ENCODE results near the gene DMRT2.

Gene DMRT2

DNA sequence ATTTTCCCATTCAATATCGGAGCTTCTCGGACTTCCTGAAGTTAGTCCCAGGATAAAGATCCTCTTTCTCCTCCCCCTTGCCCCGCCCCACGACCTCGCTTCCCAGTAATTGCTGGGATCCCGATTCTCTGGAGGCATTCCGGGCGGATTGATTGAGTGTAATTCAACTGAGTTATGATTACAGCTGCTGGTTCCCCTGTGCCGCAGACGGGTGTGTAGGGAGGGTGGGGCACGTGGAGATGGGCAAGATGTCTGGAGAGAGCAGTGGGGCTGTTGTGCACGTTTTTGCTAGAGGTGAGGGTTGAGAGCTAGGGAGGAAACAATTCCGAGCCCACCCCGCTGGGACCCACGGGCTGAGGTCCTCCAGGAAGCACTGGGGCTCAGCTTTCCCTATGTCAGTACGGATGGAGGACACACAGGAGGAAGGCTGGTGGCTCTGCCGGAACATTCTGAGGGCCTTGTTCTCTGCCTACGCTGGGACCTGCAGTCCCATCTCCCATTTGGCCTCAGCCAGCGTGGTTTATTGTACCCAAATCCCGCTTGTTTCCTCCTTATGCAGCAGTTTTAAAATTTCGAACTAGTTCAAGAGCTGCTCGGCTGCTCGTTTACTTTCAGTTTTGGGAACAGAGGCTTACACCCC is 2.4 kb upstream of the DMRT2 start:
- DNase-seq, result no peak

DNA sequence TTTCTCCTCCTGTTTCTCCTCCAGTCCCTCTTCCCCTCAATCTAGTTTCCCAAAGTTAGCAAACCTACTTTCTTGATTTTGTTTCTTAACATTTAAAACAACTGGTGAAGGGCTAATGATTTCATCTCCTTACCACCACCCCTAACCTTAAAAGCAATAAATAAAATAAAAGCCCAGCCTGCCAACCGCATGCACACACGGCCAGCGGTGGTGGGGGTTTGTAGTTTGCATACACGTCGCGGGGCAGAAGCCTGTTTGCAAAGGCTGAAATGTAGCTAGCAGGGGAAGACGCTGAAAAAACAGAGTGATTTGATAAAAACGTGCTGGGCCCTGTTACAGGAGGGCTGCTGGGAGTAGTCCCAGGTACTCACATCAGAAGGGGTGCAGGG is 1.9 kb upstream of the DMRT2 start:
- DNase-seq, result no peak

DNA sequence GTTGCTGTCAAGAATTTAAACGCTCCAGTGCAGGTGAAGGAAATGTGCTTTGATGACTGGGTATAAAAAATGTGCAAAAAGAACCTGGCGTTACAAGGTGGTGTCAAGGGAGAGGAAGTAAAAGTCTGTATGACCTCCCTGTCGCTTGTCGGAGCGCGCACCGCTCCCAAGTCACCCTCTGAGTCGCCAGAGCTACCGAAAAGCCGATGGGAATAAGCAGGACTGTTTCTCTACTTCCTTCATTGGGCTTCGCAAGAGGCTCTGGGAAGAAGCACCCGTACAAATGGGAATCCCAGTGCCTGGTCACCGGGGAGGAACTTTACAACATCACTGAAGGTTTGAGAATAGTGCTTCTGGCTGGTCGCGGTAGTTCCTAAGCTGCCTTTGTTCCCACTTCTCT is 1.3 kb upstream of the DMRT2 start:
- no peak for DNase-seq

DNA sequence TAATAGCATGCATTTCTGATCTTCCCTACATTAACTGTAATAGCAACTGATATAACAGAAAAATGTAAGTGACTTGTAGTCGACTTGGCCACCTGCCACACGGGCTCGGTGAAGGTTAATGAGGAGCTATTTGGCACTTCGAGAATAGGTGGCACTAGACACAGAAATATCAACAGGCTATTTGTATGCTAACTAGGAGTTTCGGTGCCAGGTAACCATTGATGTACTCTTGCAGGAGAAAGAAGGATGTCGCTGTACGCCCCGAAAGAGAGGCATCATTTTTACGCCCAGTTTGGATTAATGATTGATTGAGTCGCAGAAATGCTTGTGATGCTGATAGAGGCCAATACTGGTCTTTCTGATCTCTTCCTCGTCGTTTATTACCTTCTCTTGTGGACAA is 516 bp upstream of the DMRT2 start:
- DNase-seq, result no peak

DNA sequence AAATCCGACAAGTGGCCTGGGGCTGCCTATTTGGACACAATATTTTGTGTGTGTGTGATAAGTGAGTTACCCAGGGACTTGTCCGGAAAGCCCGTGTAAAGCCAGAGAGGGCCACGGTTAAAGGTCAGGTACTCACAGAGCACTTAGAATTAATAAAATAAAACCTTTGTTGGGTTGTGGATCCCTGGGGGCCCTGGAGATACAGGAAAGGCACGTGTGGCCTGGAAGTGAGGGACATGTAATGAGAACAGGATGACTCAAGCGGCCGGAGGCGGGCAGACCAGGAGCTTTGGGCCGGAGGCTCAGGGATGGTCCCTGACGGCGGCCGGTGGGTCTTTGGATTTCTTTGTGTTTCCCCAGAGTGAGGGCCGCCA is 1.0 kb downstream of the DMRT2 start:
- no peak for DNase-seq

DNA sequence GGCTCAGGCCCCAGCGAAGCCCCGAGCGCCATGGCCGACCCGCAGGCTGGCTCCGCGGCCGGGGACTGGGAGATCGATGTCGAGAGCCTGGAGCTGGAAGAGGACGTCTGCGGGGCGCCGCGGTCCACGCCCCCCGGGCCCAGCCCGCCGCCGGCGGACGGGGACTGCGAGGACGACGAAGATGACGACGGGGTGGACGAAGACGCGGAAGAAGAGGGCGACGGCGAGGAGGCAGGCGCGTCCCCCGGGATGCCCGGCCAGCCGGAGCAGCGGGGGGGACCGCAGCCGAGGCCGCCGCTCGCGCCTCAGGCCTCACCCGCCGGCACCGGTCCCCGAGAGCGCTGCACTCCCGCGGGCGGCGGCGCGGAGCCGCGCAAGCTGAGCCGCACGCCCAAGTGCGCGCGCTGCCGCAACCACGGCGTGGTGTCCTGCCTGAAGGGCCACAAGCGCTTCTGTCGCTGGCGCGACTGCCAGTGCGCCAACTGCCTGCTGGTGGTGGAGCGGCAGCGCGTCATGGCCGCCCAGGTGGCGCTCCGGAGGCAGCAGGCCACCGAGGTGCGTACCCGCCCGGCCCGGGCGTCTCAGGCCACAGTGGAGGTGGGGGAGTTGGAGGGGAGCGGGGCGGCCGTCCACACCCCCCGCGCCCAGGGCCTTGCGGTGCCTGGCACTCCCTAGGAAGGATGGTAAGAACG is 1.6 kb downstream of the DMRT2 start:
- no peak for DNase-seq

DNA sequence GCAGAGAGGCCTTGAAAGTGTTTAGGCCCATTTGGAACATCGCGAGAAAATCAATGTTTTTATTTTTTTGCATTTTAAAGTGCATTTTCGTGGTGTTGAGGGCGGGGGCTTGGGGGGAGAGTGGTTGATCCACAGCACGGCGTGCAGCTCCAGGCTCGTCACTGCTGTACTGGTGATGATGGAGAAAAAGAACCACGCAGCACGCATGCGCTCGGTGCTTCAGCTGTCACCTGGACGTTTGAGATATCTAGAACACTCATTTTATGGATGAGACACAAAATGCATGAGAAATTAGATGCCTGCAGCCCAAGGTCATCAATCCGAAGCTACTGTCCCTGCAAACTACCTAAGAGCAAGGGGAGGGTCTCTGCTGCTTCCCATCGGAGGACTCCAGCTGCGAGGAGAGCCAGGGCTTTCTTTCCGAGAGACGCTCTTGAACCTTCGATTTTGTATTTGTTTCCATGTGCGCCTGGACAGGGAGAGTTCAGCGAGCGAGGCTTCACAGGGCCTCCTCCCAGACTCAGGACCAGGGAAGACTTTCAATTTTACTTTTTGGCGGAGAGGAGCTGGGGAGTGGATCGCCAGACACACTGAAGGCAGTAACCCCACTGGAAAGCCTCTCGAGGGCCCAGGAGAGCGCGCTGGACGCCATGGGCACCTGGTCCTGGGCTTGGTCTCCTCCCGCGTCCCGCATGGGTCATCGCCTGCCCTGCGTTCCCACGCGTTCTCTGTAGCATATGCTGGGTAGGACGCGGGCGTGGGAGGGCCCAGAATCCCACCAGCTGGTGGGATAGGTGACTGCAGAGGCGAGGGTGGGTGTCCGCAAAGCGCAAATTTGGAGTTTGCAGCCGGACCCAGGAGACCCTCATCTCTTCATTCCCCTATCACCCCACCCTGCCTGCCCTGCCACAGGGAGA is 2.5 kb downstream of the DMRT2 start:
- DNase-seq, result no peak

DNA sequence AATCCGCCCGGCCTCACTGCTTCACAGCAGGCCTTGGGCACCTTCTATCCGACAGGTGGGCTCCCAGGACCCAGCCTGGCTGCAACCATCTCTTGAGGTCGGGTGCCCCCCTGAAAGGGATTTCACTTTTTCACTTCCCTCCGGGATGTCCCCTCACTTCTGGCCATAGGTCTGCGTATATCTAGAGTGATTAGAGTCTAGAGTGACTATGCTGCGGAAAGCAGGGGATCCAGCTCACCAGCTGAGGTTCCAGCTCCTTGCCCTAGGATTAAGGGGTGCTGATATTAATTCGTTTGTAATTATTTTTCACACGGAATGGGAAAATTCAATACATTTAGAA is 3.1 kb downstream of the DMRT2 start:
- DNase-seq, result no peak

DNA sequence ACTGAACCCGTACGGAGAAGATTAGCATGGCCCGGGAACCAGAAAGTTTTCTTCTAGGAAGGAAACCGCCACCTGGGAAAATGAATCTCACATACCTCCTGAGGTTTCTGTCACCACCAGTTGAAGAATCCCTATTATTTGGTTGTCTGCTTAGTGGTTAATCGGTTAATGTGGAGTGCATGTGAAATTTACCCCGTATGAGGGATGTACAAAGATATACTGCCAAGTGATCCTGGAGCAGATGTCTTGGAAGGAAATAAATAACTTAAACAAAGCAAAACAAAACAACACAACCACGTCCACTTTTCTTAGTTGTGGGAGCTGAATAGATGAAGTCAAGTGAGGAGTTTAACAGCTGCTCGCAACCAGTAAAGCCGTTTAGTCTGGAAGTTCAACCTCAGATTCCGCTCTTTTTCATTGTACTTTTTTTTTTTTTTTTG is 3.8 kb downstream of the DMRT2 start:
- no peak for DNase-seq

DNA sequence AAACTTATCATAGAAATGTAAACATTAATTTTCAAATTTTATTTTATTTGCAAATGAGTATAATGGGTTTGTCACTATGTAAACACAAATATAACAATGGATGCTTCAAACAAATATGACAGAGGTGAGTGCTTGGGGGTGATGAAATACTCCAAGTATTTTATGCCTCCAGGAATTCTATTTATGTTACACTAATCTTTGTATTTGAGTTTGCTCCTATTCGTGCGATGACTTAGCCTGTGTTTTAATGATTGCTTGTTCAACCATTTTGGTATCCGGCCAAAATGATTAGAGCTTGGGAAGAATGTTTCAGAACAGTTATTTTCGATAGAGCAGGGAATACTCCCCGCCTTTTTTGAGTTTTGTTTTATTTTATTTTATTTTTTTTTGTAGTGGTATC is 5.0 kb downstream of the DMRT2 start:
- DNase-seq, result no peak

DNA sequence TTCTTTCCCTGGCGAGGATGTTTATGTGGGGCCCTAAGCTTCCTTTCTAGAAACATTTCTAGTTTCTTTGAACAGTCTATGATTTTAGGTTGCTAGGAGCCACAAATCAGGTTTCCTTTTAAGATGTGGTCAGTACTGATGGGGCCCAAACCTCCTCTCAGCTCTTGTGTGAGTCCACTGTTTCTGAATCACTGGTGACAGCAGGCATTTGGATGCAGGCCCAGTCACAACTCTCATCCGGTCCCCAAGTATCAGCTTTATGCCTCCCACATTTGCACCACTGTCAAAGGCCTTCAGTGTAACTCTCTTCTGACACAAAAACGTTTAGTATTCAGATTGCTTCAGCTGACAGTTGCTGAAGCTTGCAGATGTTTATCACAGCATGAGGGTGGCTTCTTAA is 7.8 kb downstream of the DMRT2 start:
- DNase-seq, result no peak

DNA sequence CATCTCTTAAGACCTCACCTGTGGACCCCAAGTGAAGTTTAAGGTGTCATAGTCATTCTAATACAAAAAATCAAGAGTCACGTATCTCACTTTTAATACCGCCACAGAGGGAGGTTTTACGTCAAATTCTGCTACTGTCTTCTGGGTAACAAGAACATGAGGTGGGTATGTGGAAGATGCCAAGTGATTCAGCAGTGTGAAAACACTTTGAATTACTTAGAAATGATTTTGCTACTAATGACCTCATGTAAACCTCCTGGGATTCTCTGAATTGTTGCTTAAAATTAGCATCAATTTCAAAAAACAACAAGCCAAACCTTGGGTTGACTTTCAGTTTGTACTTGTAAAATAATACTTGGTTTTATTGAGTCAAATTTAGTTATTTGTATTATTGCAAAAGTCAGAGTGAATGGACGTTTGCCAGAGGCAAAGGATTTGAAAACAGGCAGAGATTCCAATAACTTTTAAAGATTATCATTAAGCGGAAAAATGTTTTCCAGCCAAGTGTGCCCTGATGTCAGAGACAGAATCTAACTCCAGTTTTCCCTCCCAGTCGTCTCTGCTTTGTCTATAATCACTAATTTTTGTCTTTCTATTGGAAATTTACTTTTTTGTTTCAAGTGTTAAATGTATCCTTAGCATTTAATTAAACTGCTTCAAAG is 8.8 kb downstream of the DMRT2 start:
- DNase-seq, result no peak

DNA sequence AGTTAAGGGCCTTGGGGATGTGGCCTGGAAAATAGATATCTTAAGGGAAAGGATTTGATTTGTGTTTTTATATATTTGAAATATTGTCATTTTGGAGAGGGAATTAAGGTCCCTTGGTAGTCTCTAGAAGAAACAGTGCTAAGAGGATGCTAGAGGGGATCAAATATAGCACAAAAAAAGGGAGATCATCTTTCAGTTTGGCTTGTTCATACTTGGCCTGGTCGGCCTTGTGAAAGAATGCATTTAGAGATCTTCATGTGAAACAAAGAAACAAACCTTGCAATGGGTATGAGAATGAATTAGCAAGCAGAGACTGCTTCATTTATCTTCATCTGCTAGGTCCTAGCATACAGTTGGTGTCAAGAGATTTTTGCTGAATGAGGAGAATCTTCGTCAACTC is 15.0 kb downstream of the DMRT2 start:
- DNase-seq, result no peak

DNA sequence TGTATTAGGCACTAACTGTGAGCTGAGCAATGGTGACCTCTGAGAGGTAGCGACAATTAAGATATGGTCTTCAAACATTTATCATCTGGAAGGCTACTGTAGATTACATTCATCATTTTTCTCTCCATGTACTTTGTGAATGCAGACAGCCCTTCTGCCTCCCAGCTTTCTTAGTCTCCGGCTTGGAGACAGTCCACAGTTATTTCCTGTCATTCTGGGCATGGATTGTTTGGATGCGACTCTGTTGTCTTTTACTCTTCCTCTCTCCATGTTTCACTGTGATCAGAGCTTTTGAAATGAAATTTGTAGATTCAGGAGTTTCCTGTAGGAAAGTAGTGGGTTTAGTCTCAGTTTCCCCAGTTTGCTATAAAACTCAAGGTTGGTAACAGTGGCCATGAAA is 20.5 kb downstream of the DMRT2 start:
- DNase-seq, result no peak

DNA sequence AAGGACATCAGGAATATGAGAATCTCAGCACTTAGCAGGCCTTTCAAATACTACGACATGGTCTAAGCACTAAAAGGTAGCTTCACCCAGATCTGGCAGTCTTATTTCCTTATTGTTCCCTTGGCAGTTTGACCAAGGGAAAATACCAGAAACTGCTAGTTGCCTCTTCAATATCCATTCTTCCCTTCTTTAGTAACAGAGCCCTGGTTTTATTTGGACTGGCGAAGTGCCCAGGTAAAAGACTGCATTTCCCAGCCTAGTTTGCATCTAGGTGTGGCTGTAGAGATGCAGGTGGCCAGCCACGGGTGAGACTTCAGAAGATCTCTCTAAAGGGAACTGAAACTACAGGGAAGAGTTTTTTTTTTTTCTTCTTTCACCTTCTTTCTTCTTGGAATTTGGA is 21.6 kb downstream of the DMRT2 start:
- no peak for DNase-seq

DNA sequence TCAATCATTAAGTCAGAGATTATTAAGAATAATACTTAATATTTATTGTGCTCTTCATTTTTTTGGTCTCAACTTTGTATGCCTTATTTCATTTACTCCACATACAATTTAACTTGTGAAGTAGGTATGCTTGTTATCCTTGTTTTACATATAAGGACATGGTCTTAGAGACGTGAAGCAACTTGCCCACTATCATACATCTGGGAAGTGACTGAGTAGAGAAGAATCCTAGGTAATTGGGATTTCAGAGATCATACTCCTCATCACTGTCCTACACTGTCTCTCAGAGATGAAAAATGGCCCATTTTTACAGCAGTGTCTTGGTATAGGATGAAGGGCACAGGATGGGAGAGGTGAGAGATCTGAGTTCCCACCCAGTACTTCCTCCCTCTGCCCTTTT is 23.3 kb downstream of the DMRT2 start:
- DNase-seq, result no peak

DNA sequence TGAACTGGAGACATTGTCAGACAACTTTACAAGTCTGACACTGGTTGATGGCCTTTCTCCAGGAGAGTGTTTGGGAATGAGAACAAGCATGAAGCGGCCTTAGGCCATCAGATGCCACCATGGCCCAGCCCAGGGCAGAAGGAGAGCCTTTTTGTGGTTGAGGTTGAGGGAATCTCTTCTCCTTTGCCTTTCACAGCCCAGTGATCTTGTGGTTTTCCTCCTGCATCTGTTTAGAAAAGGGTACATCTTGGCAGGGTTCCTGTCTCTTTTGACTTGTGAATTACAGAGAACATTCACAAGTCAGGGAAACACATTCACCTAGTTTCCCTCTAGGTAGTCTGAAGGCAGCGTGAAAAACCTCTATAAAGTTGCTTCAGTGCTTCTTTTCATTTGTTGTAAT is 27.5 kb downstream of the DMRT2 start:
- no peak for DNase-seq

DNA sequence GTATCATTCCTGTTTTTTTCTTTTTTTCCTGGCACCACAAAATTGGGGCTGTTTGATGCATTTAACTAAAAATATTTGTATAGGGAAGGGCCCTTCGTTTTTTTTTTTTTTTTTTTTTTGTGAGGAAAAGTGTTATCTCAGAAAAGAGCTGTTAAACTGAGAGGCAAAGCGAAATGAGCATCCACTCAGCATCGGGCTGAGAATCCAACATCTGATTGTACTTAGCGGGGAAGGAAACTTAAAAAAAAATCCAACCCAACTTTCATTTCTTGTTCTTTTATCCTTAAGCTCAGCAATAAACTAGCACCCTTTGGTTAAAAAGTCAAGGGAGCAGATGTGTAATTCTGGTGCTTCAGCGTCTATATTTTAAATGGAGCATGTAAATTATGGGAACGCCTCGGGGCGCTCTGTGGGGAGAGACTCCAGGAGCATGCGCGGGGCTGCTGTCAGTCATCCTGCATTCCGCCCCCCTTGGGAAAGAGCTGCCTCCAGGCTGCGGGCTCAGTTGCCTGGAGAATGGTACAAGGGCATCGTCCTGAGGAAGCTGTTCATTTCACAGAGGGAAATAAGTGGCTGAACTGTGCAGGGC is 33.3 kb downstream of the DMRT2 start:
- DNase-seq, result peak; percentile 39

DNA sequence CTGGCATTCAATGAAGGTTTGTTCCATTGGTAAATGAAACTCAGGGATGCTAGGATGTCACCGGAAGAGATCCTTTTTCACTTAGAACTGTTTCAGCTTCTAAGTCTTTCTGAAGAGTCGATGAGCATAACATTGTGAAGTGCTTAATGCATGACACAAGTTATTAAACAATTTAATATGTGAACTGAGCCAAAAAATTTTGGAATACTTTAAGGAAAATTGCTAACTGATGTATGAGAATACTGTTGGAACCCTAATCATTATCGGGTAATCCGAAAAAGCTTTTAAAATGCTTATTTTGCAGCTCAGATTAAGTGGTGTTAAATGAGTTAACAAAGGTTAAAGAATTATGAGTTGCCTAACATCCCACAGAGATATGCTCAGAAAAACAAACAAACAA is 34.9 kb downstream of the DMRT2 start:
- no peak for DNase-seq

DNA sequence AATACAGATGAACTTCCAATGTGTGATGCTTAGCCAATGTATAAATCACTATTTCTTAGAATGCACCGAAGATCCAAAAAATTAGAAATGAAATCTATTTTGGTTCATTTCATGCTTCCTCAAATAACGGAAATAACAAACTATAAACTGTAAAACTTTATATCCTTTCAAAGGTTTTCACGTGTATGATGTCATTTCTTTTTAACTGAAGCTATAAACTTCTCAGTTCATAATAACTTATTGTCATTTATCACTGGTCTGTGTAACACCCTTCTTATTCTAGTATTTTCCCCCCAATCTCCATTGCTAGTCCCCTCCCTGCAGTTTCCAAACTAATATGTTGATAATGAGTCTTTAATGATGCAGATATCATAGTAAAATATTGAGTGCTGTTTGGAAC is 36.4 kb downstream of the DMRT2 start:
- no peak for DNase-seq

DNA sequence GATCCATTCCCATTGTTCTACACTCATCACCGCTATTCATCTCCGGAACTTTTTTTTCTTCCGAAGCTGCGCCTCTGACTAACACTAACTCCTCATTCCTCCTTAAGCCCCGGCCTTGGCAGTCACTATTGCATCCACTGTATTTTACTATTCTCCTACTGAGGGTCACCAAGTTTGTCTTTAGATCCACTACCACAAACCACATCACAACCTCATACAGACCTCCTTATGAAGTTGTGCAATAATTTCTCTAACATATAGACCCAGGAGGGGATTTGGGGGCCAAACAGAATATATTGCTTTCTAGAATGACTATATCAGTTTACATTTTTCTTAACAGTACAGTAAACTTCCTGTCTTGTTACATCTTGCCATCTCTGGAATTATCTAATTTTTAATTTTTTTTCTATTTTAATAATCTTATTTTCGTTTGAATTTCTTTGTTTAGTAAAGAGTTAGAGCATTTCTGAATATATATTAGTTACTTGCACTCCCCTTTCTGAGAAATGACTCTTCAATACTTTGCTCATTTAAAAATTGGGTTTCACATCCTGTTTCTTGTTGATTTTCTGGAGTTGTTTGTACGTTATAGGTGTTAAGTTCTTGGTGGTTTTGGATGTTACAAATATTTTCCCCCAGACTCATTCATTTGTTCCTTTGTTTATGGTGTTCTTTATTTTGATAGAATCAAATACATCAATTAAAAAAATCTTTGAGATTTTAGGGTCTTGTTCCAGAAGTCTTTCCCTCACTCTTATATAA is 37.1 kb downstream of the DMRT2 start:
- no peak for DNase-seq

DNA sequence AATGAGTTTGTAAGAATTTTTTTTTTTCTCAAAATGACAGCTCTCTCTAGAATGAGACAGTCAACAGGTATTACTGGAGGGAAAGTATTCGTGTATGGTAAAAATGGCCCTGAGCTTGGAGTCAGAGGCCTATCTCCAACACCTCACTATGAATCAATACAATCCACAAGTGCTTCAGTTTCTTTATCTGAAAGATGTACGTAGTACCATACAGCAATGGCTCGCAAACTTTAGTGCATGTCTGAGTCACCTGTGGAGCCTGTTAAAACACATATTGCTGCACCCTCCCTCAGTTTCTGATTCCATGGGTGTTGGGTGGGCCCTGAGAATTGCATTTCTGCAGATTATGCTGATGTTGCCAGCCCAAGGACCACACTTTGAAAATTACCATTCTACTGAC is 44.6 kb downstream of the DMRT2 start:
- DNase-seq, result no peak

All from fibroblast of skin of abdomen (primary cell).